Measurements from ENCODE around the gene JMJD1C. TPM values are rescaled to one million over a fixed set of nuclear protein-coding genes. Genes with fewer than 3 reads are reported as not detected.

Gene JMJD1C
- total RNA-seq, 1 experiment from 2014 or later, result 66.3 TPM

DNA sequence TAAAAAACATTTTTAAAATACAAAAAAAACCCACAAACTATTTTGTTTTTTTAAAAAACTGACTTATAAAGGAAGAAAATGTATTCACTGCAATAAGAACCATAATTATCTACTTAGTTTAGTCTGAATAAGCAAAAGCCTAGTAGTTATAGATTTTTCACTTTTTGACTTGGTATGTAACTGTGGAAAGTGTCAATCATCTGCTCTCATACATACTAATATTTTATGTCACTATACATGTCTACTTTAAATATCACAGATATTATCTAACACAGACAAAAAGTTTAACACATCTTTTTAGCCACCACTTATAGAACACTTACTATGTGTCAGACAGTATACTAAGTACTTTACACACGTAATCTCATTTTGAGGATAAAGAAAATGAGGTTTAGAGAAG is 3.2 kb upstream of the JMJD1C start:
- DNase-seq (ENCODE audit: low read depth, low spot score), result no peak
- H3K4me3 ChIP-seq (replicated peaks in 1 of 2; ENCODE audit: low read depth in 1 of 2, low read length in 2 of 2), result no peak overlapping the region
- H3K9ac ChIP-seq (ENCODE audit: low read length), result no peak overlapping the region
- H3K4me2 ChIP-seq (ENCODE audit: low read length), result no peak overlapping the region
- CTCF ChIA-PET, result no interaction called here
- no peaks in the 10 kb centered on the region for H3K9me2 ChIP-seq (ENCODE audit: insufficient read depth)
- BruUV-seq (replicated peaks), result no TSS peak
- H3K27me3 ChIP-seq (ENCODE audit: insufficient read depth, low read length), result no peaks in the 10 kb centered on the region
- RAD21 ChIA-PET (ENCODE audit: low non-redundant PET in 1 of 2, low total read pairs in 2 of 2, uncharacterized antibody in 2 of 2, unreplicated experiment in 2 of 2), result no interaction called here
- no peak for ATAC-seq
- no peaks in the 10 kb centered on the region for H3K9me3 ChIP-seq (ENCODE audit: control insufficient read depth in 1 of 2, insufficient read depth in 1 of 2, low read depth in 1 of 2, low read length in 2 of 2)
- POLR2A ChIA-PET, result no interaction called here
- H2AFZ ChIP-seq (ENCODE audit: low read depth, low read length, poor library complexity, severe bottlenecking), result no peak overlapping the region
- H3K36me3 ChIP-seq (ENCODE audit: control insufficient read depth in 1 of 2, insufficient read depth in 2 of 2, low read length in 2 of 2), result no peaks in the 10 kb centered on the region
- intact Hi-C loops (cut with micrococcal nuclease), result loop anchor here (5.0 to 10.0 kb wide), 2 partner anchors 158 to 246 kb away; no protein-coding TSS in a partner anchor
- peaks cover 60% of the 10 kb centered on the region for H3K79me2 ChIP-seq (ENCODE audit: insufficient read depth, low read length)
- no peak for TF ChIP-seq YY1 (IDR thresholded peaks at IDR 0.05; ENCODE audit: extremely low read depth, insufficient replicate concordance, low read depth, low read length)
- H3K27ac ChIP-seq (ENCODE audit: low read depth, low read length), result no peak overlapping the region
- peaks cover 10 to 24% of the 10 kb centered on the region in 2 experiments; a peak in 3 of 4 replicates for H3K4me1 ChIP-seq (ENCODE audit: control insufficient read depth in 1 of 2, insufficient read depth in 2 of 2, low read length in 2 of 2)
- H4K20me1 ChIP-seq (ENCODE audit: insufficient read depth), result peaks cover 7% of the 10 kb centered on the region; the same call in 1 of the 2 replicates

GRCh38 chr10:63467841-63468240 is 2.1 kb upstream of the JMJD1C start:
- Histone ChIP-seq H2AFZ (ENCODE audit: low read depth, low read length, poor library complexity, severe bottlenecking) (no peak overlapping the region), H3K27me3 (ENCODE audit: insufficient read depth, low read length) (no peaks in the 10 kb centered on the region), H3K9me2 (ENCODE audit: insufficient read depth) (no peaks in the 10 kb centered on the region), H4K20me1 (ENCODE audit: insufficient read depth) (peaks cover 7% of the 10 kb centered on the region; the same call in 1 of the 2 replicates), H3K9me3 (ENCODE audit: control insufficient read depth in 1 of 2, insufficient read depth in 1 of 2, low read depth in 1 of 2, low read length in 2 of 2) (no peaks in the 10 kb centered on the region), H3K4me1 (ENCODE audit: control insufficient read depth in 1 of 2, insufficient read depth in 2 of 2, low read length in 2 of 2) (peaks cover 10 to 24% of the 10 kb centered on the region in 2 experiments; a peak in 3 of 4 replicates), H3K36me3 (ENCODE audit: control insufficient read depth in 1 of 2, insufficient read depth in 2 of 2, low read length in 2 of 2) (no peaks in the 10 kb centered on the region), H3K79me2 (ENCODE audit: insufficient read depth, low read length) (peaks cover 71% of the 10 kb centered on the region), H3K4me3 (replicated peaks in 1 of 2; ENCODE audit: low read depth in 1 of 2, low read length in 2 of 2) (no peak overlapping the region), H3K27ac (ENCODE audit: low read depth, low read length) (no peak overlapping the region), H3K9ac (ENCODE audit: low read length) (no peak overlapping the region), H3K4me2 (ENCODE audit: low read length) (no peak overlapping the region)
- ChIA-PET CTCF (no interaction called here), RAD21 (ENCODE audit: low non-redundant PET in 1 of 2, low total read pairs in 2 of 2, uncharacterized antibody in 2 of 2, unreplicated experiment in 2 of 2) (no interaction called here), POLR2A (no interaction called here)
- TF ChIP-seq CEBPB (IDR thresholded peaks at IDR 0.05; ENCODE audit: low read depth), result no peak
- TF ChIP-seq SIN3A (IDR thresholded peaks at IDR 0.05; ENCODE audit: low read depth), result no peak
- no peak for TF ChIP-seq SP1 (IDR thresholded peaks at IDR 0.05; ENCODE audit: low read depth)
- TF ChIP-seq EZH2 (IDR thresholded peaks at IDR 0.05), result no peak
- no peak for TF ChIP-seq POLR2AphosphoS5 (IDR thresholded peaks at IDR 0.05; ENCODE audit: low read depth, low read length)
- TF ChIP-seq EGR1 (IDR thresholded peaks at IDR 0.05; ENCODE audit: low read depth), result no peak
- TF ChIP-seq JUND (IDR thresholded peaks at IDR 0.05), result no peak
- TF ChIP-seq EZH2phosphoT487 (IDR thresholded peaks at IDR 0.05; ENCODE audit: borderline replicate concordance), result no peak
- TF ChIP-seq POLR2A (IDR thresholded peaks at IDR 0.05; ENCODE audit: borderline replicate concordance, extremely low read depth, insufficient read depth, insufficient read length), result no peak
- no peak for TF ChIP-seq ATF3 (IDR thresholded peaks at IDR 0.05)
- TF ChIP-seq MAX (IDR thresholded peaks at IDR 0.05), result no peak
- no peak for TF ChIP-seq FOSL1 (IDR thresholded peaks at IDR 0.05; ENCODE audit: low read depth)
- no peak for TF ChIP-seq TCF7L2 (IDR thresholded peaks at IDR 0.05; ENCODE audit: borderline replicate concordance, extremely low read depth, insufficient read depth, insufficient read length)
- no peak for TF ChIP-seq ZNF274 (IDR thresholded peaks at IDR 0.05; ENCODE audit: low read depth, low read length)
- no peak for TF ChIP-seq YY1 (IDR thresholded peaks at IDR 0.05; ENCODE audit: extremely low read depth, insufficient replicate concordance, low read depth, low read length)
- DNase-seq (ENCODE audit: low read depth, low spot score) (no peak), ATAC-seq (no peak)
- BruUV-seq (replicated peaks), result no TSS peak
- intact Hi-C loops (cut with micrococcal nuclease), result loop anchor here (2.0 to 10.0 kb wide), 3 partner anchors 55 to 247 kb away; no protein-coding TSS in a partner anchor

Measured in HCT116 (cell line).